GM12878 (cell line): ENCODE measurements around the gene ARMC6. TPM values are rescaled to one million over a fixed set of nuclear protein-coding genes. Genes with fewer than 3 reads are reported as not detected.
A peak's percentile ranks its signal among the peaks of the same experiment; 100 is the strongest.

Experiments
- ATAC-seq: fragments of 200-7000 bp; cut with Tn5 transposase; 3 replicates; pipeline ENCODE4 v1.9.1; 2020; ENCODE audit warnings: mild to moderate bottlenecking, moderate library complexity
- BruUV-seq: library from RNA; stranded (reverse); fragments of 400-500 nt; replicated peaks from 2 replicates; lab custom pipeline; 2021; lab: Mats Ljungman, UMichigan
- CTCF ChIA-PET: fragments of 300-600 bp; sonication (Branson Sonifier 250); formaldehyde crosslinking; extraction: SDS; loops from one replicate; lab custom pipeline; 2021; ENCODE audit warnings: inconsistent platforms; lab: Yijun Ruan, JAX
- POLR2A ChIA-PET: fragments of 350-600 bp; formaldehyde crosslinking; extraction: SDS; loops from one replicate; lab custom pipeline; 2021; ENCODE audit warnings: inconsistent platforms; lab: Charles Lee
- RAD21 ChIA-PET: fragments of 300-600 bp; sonication (Branson Sonifier 250); formaldehyde crosslinking; loops from one replicate; lab custom pipeline; 2023; ENCODE audit warnings: antibody characterized with exemption; ENCODE audit not compliant: unreplicated experiment; lab: Charles Lee
- SMC1A ChIA-PET: fragments of 300-600 bp; sonication (Branson Sonifier 250); formaldehyde crosslinking; loops from one replicate; lab custom pipeline; 2023; ENCODE audit not compliant: unreplicated experiment, uncharacterized antibody; lab: Charles Lee
- DNase-seq: peaks from one replicate; pipeline ENCODE4 v3.0.0-alpha.2; 2011; ENCODE audit warnings: low read depth, low spot score
- FAIRE-seq: peaks from 3 replicates; lab custom pipeline; 2011; peaks lifted over from hg19 to GRCh38; lab: Jason Lieb, UNC
- H2AFZ ChIP-seq: 2 replicates; pipeline ENCODE4 v1.6.0; 2011; ENCODE audit warnings: low read depth, low read length, control low read depth; ENCODE audit not compliant: control insufficient read depth
- H3K27ac ChIP-seq: 2 replicates; pipeline ENCODE4 v1.5.1; 2011; ENCODE audit warnings: control low read depth; ENCODE audit not compliant: control insufficient read depth, insufficient read depth
- H3K27me3 ChIP-seq, 2 experiments: replicated peaks in 1 of 2; 2 replicates each; pipeline versions ENCODE4 v1.6.0 to v1.6.1; 2011; ENCODE audit warnings: low read length in 1 of 2; ENCODE audit not compliant: control insufficient read depth in 2 of 2, insufficient read depth in 2 of 2
- H3K36me3 ChIP-seq, 2 experiments: 2 replicates each; pipeline ENCODE4 v1.5.1; 2011; ENCODE audit warnings: low read length in 1 of 2; ENCODE audit not compliant: control insufficient read depth in 2 of 2, insufficient read depth in 2 of 2
- H3K4me1 ChIP-seq: 2 replicates; pipeline ENCODE4 v1.6.1; 2011; ENCODE audit warnings: mild to moderate bottlenecking, low read length, moderate library complexity, mixed read lengths; ENCODE audit not compliant: control insufficient read depth, insufficient read depth
- H3K4me2 ChIP-seq: 2 replicates; pipeline ENCODE4 v1.6.0; 2011; ENCODE audit warnings: control low read depth; ENCODE audit not compliant: control insufficient read depth, insufficient read depth
- H3K4me3 ChIP-seq: fragments of 200-600 bp; sonication (generic); 2 replicates; pipeline ENCODE4 v1.5.1; 2016
- H3K79me2 ChIP-seq: 2 replicates; pipeline ENCODE4 v1.6.0; 2011; ENCODE audit warnings: low read length; ENCODE audit not compliant: control insufficient read depth, insufficient read depth
- H3K9ac ChIP-seq: 2 replicates; pipeline ENCODE4 v1.8.0; 2011; ENCODE audit warnings: low read length, control low read depth, mixed read lengths; ENCODE audit not compliant: control insufficient read depth, insufficient read depth
- H3K9me3 ChIP-seq: replicated peaks from 3 replicates; pipeline ENCODE4 v1.5.1; 2011; ENCODE audit warnings: mild to moderate bottlenecking, low read length; ENCODE audit not compliant: control insufficient read depth, insufficient read depth
- H4K20me1 ChIP-seq: 2 replicates; pipeline ENCODE4 v1.6.0; 2011; ENCODE audit not compliant: control insufficient read depth, insufficient read depth
- CTCF ChIP-seq, 3 experiments: IDR thresholded peaks in 2 of 3; conservative IDR thresholded peaks in 1 of 3; 2 replicates each; pipeline ENCODE4 v1.5.1; 2011; ENCODE audit warnings: low read depth in 3 of 3, low read length in 3 of 3, mild to moderate bottlenecking in 3 of 3, control low read depth in 2 of 3, moderate library complexity in 2 of 3, inconsistent platforms in 1 of 3, mixed read lengths in 1 of 3; ENCODE audit not compliant: control insufficient read depth in 2 of 3, insufficient read depth in 1 of 3; ENCODE audit errors: extremely low read depth in 1 of 3
- RAD21 ChIP-seq: IDR thresholded peaks from 2 replicates; pipeline ENCODE4 v1.6.1; 2011; ENCODE audit warnings: mild to moderate bottlenecking, low read depth, low read length, moderate library complexity; ENCODE audit not compliant: insufficient read depth
- RUNX3 ChIP-seq: IDR thresholded peaks from 2 replicates; pipeline ENCODE4 v1.6.1; 2012; ENCODE audit warnings: low read length, inconsistent platforms
- WGBS: methylation state at CpG from one replicate; pipeline ENCODE4 v1.1.6; 2016; ENCODE audit warnings: low lambda C conversion rate; ENCODE audit not compliant: insufficient replicate concordance, insufficient coverage; ENCODE audit errors: missing lambda C conversion rate; 5-methylcytosine and 5-hydroxymethylcytosine counted together
- in situ Hi-C: fragments of 300-500 bp; cut with MboI; formaldehyde crosslinking; loops from 9 replicates; pipeline ENCODE4 v1.14.3; 2018; ENCODE audit warnings: mixed read lengths
- intact Hi-C: fragments of 100-400 bp; cut with micrococcal nuclease; formaldehyde crosslinking; loops from one replicate; pipeline ENCODE4 v1.14.2; 2022; ENCODE audit not compliant: unreplicated experiment
- polyA plus RNA-seq, 11 experiments: library from polyadenylated mRNA; depleted of rRNA in 4 of 11; unstranded in 6 of 11; stranded (reverse) in 5 of 11; fragments of >200 nt; fragmentation: Nextera tagmentation in 4 of 11; fragmentation: Illumina TruSeq in 1 of 11; extraction: Ambion mirVana in 4 of 11; extraction: Trizol in 1 of 11; gene quantifications; 1 replicate in 1 of 11; 2 replicates in 10 of 11; pipeline versions ENCODE4 v1.2.1 to v1.2.3, GENCODE V29; 2011 to 2016; ENCODE audit warnings: inconsistent platforms in 2 of 11, missing spikeins in 2 of 11, low read depth in 1 of 11
- total RNA-seq, 4 experiments: library from RNA; depleted of rRNA in 3 of 4; stranded (reverse); fragments of >200 nt in 3 of 4; fragmentation: Illumina TruSeq in 1 of 4; extraction: Trizol in 1 of 4; gene quantifications; 2 replicates each; pipeline versions ENCODE4 v1.2.1 to v1.2.3, GENCODE V29; 2013 to 2021

The ARMC6 gene
- total and polyA plus RNA-seq, 10 of the 15 experiments (the other 5 are each of a cell fraction or from before 2014, with no cell fraction given): 1.1 to 64.4 (median 41.6) TPM

GRCh38 chr19:18999896-19000620 is 33.3 kb upstream of the ARMC6 start:
- H3K4me2 ChIP-seq: no peak overlapping the region
- POLR2A ChIA-PET: interaction anchor here (0.7 kb wide), 1 partner anchor 41 kb away, joined by 4 read pairs; no protein-coding TSS in a partner anchor
- no peak overlapping the region for H2AFZ ChIP-seq
- intact Hi-C loops: no loop called here
- DNase-seq (no peak), FAIRE-seq (no peak), ATAC-seq (peak; percentile 25; the same call in 1 of the 3 replicates)
- H3K9ac ChIP-seq: no peak overlapping the region
- H3K9me3 ChIP-seq: no peaks in the 10 kb centered on the region
- WGBS: 91% methylated on average over 11 of the region's 11 CpGs
- no peaks in the 10 kb centered on the region for H3K27me3 ChIP-seq
- H4K20me1 ChIP-seq: no peaks in the 10 kb centered on the region
- SMC1A ChIA-PET: interaction anchor here (0.6 kb wide), 1 partner anchor 1040 kb away, joined by 3 read pairs; no protein-coding TSS in a partner anchor
- CTCF ChIA-PET: no interaction called here
- no peaks in the 10 kb centered on the region for H3K79me2 ChIP-seq
- no peaks in the 10 kb centered on the region for H3K4me1 ChIP-seq
- no peak for TF ChIP-seq RUNX3
- TF ChIP-seq CTCF (IDR thresholded peaks at IDR 0.05 in 2 of 3, conservative IDR thresholded peaks at IDR 0.05 in 1 of 3; ENCODE audit: control insufficient read depth in 2 of 3, extremely low read depth in 1 of 3, insufficient read depth in 1 of 3, low read depth in 3 of 3, low read length in 3 of 3): 0 out of 6 replicates have a peak, but pooled peaks have one; percentile 2 to 11 (median 9)
- TF ChIP-seq RAD21: 0 out of 2 replicates have a peak, but pooled peaks have one; percentile 19
- TF ChIP-seq, all 136 proteins: peak for 2
- BruUV-seq: no TSS peak
- Histone ChIP-seq H3K27ac (no peak overlapping the region), H3K4me3 (no peak overlapping the region), H3K36me3 (peaks cover 38 to 40% of the 10 kb centered on the region in 2 experiments)
- in situ Hi-C loops: no loop called here
- RAD21 ChIA-PET: no interaction called here
